HG03064 (cell line): Measurements from ENCODE around the gene PLEKHN1.
"Not testable (repeated sequence)": the region's sequence is repeated elsewhere in the genome, so short reads cannot be mapped to it uniquely, and the experiment has no call there.

Experiments
- ATAC-seq: cut with Tn5 transposase; IDR thresholded peaks from one replicate; pipeline ENCODE4 v1.9.1; 2021; ENCODE audit warnings: low read depth; ENCODE audit not compliant: unreplicated experiment

Gene PLEKHN1

DNA sequence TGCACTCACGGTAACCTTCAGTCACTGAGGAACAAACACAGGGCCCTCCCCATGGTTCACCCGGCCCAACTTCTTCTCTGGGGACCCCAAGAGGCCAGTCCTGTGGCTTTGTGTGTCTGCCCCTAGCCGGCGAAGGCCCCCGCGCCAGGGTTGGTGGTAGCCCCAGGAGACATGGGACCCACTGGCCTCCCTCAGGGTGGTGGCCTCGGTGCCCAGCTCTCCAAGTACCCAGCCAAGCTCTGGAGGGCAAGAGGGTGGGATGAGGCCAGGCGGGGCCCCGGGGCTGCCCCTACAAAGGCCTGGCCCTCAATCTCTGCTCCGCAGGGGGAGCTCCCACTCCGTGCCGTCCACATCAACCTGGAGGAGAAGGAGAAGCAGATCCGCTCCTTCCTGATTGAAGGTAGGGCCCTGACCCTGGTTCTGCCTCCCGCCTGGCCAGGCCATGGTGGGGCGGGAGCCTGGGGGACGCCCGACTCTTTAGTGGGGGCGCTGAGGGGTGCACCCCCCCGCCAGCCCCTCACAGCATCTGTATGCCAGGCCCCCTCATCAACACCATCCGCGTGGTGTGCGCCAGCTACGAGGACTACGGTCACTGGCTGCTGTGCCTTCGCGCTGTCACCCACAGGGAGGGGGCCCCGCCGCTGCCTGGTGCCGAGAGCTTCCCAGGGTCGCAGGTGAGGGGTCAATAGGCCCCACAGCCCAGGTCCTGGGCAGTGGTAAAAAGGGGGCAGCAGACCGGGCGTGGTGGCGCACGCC is 5.6 kb downstream of the PLEKHN1 start:
- ATAC-seq = no peak

GRCh38 chr1:972726-973458 is 6.6 kb downstream of the PLEKHN1 start:
- ATAC-seq = no peak

DNA sequence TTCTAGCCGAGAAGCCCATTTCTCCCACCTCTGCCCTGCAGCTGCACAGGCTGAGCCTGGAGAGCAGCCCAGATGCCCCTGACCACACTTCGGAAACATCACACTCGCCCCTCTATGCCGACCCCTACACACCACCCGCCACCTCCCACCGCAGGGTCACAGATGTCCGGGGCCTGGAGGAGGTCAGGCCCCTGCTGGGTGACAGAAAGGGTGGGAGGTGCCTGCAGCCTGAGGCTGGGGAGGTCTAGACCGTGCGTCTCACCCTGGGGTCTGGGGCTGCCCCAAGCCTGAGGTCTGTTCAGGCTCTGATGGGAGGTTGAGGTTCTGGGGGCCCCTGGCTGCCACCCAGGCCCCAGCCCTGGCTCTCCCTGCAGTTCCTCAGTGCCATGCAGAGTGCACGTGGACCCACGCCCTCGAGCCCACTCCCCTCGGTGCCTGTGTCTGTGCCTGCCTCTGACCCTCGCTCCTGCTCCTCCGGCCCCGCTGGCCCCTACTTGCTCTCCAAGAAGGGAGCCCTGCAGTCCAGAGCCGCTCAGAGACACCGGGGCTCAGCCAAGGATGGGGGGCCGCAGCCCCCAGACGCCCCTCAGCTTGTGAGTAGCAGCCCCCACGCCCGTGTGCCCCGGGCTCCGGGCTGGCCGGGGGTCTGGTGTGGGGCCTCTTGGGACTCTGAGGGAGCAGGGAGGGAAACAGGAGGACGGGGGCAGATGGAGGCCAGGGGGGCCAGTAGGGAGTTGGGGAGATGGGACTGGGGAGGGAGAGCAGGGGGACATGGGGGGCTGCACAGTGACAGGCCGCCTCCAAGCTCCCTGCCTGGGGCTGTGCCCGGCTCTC is 7.4 kb downstream of the PLEKHN1 start:
- ATAC-seq = no peak

GRCh38 chr1:974293-974640 is 8.0 kb downstream of the PLEKHN1 start:
- ATAC-seq = no peak

DNA sequence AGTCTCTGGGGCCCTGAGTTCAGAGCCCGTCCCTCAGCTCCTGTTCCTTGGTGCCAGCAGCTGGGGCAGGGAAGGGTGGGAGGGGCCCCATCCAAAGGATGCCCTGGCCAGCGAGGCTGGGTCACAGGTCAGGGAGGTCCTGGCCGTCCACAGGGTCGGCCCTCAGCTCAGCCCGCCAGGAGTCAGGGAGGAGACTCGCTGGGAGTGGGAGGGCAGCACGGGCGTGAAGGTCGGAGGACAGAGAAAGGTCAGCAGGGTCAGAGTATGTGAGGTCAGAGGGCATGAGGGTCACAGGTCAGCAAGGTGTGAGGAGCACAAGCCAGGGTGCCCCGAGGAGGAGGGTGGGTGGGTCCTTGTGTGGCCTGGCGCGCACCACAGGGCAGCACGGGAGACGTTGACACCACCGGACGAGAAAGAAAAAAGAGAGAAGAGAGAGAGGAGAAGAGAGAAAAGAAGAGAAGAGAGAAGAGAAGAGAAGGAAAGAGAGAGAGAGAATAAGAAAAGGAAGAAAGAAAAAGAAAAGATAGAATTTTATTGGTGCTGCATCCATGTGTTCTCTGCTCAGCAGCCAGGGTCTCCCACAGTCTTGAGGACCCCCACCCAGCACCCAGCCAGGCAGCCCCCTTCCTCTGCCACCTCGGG is 8.5 kb downstream of the PLEKHN1 start:
- ATAC-seq = no peak

GRCh38 chr1:975365-975764 is 9.1 kb downstream of the PLEKHN1 start:
- no peak for ATAC-seq

- ATAC-seq = no peak
Measured at GRCh38 chr1:975896-976683, 9.8 kb downstream of the PLEKHN1 start.

- not testable (repeated sequence) for ATAC-seq
Measured at GRCh38 chr1:976791-977190, 10.5 kb downstream of the PLEKHN1 start.

- no peak for ATAC-seq
Measured at GRCh38 chr1:978069-978834, 12.0 kb downstream of the PLEKHN1 start.

- ATAC-seq = no peak
Measured at GRCh38 chr1:978835-979743, 12.8 kb downstream of the PLEKHN1 start.

DNA sequence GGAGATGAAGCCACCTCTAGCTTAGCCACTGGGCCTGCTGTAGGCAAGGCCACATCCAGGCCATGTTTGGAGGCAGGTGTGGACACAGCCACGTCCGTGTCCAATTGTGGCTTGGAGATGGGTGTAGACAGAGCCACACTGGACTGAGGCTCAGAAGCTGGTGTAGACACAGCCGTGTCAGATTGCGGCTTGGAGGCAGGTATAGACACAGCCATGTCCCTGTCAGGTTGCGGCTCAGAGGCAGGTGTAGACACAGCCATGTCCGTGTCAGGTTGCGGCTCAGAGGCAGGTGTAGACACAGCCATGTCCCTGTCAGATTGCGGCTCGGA is 13.4 kb downstream of the PLEKHN1 start:
- ATAC-seq = no peak

GRCh38 chr1:980137-980571 is 13.9 kb downstream of the PLEKHN1 start:
- ATAC-seq = no peak

GRCh38 chr1:980602-981395 is 14.5 kb downstream of the PLEKHN1 start:
- ATAC-seq = no peak

DNA sequence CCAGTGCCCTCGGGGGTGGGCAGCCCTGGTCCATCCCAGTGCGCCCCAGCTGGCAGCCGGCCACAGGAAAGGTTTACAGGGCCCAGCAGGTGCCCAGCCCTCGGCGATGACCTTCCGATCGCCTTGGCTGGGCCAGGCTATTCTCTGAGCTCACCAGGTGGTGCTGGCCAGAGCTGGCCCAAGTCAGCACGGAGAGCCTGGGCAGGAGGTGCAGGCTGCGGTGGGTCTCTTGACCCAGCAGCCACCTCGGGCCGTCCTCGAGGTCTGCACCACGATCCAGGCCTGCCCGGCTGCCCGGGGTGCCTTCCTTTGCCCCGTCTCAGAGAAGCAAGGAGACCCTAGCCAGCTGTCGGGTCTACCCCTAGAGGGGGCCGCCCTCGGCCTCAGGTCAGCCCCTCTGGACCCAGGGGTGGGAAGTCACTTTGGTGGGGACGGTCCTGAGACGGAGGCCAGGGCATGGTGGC is 15.2 kb downstream of the PLEKHN1 start:
- no peak for ATAC-seq

- no peak for ATAC-seq
Measured at GRCh38 chr1:981955-982558, 15.8 kb downstream of the PLEKHN1 start, which contains the start of gene PERM1. Gene PERM1, minus strand, starts transcription at chr1:982093. Its CDS starts 1,064 bp downstream, at chr1:981029.

GRCh38 chr1:982765-983436 is 16.6 kb downstream of the PLEKHN1 start:
- ATAC-seq = no peak
